ENCODE data around the gene WNK2. TPM values are rescaled to one million over a fixed set of nuclear protein-coding genes. Genes with fewer than 3 reads are reported as not detected.

WNK2 gene
- total RNA-seq, 1 donor from 2014 or later: 218 TPM

DNA sequence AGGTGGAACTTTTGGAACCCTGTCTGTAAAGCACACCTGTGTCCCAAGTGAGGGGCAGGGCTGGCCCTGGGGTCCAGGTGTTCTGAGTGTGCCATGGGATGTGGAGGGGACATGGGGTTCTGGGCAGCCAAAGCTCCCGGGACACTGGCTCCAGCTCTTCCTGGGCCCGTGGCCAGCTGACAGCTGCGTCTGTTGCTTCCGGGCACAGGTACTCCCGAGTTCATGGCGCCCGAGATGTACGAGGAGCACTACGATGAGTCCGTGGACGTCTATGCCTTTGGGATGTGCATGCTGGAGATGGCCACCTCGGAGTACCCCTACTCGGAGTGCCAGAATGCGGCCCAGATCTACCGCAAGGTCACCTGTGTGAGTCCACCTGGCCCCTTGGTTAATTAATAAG, 50.7 kb downstream of the WNK2 start:
- H3K36me3 ChIP-seq: peaks cover 20% of the 10 kb centered on the region
- intact Hi-C loops (cut with micrococcal nuclease): no loop called here
- TF ChIP-seq, protein P1, sequence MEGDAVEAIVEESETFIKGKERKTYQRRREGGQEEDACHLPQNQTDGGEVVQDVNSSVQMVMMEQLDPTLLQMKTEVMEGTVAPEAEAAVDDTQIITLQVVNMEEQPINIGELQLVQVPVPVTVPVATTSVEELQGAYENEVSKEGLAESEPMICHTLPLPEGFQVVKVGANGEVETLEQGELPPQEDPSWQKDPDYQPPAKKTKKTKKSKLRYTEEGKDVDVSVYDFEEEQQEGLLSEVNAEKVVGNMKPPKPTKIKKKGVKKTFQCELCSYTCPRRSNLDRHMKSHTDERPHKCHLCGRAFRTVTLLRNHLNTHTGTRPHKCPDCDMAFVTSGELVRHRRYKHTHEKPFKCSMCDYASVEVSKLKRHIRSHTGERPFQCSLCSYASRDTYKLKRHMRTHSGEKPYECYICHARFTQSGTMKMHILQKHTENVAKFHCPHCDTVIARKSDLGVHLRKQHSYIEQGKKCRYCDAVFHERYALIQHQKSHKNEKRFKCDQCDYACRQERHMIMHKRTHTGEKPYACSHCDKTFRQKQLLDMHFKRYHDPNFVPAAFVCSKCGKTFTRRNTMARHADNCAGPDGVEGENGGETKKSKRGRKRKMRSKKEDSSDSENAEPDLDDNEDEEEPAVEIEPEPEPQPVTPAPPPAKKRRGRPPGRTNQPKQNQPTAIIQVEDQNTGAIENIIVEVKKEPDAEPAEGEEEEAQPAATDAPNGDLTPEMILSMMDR (IDR thresholded peaks at IDR 0.05; ENCODE audit: borderline replicate concordance): no peak
- no peak overlapping the region for H3K27ac ChIP-seq (replicated peaks)
- H3K4me3 ChIP-seq: no peak overlapping the region
- H3K27me3 ChIP-seq (ENCODE audit: low read depth): peaks cover 9% of the 10 kb centered on the region
- peaks cover 63% of the 10 kb centered on the region for H3K4me1 ChIP-seq
- no peaks in the 10 kb centered on the region for H3K9me3 ChIP-seq (replicated peaks)
- DNase-seq: no peak

DNA sequence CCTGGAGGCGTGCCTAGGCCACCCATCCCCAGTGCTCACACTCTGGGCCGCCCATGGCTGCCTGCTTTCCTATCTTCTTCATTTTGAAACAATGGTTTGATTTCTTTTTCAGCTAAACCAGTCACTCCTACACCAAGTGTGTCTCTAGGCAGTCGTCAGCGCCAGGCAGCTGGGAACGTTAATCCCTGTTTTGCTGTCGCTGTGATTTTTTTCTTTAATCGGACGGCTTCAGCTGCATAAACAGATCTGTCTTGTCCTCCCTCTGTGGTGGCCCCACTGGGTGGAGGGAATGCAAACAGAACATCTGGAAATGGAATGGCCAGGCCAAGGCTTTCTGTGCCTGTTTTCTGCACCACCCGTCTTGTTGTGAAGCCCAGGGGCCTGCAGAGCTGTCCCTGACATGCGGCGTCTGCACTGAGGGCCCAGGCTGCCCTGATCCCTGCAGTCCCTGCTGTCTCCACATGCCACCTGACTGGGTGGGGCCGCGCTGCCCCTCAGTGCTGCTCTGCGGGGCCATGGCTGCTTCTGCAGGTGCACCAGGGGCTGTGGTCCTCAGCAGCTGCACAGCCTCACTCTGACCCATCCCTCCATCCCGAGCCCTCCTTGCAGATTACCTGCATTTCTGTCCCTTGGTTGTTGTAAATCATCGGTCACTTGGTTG, 51.5 kb downstream of the WNK2 start:
- peaks cover 57% of the 10 kb centered on the region for H3K4me1 ChIP-seq
- H3K27me3 ChIP-seq (ENCODE audit: low read depth): peaks cover 5% of the 10 kb centered on the region
- intact Hi-C loops (cut with micrococcal nuclease): no loop called here
- H3K4me3 ChIP-seq: no peak overlapping the region
- H3K27ac ChIP-seq (replicated peaks): no peak overlapping the region
- no peaks in the 10 kb centered on the region for H3K9me3 ChIP-seq (replicated peaks)
- TF ChIP-seq, protein P1 (IDR thresholded peaks at IDR 0.05; ENCODE audit: borderline replicate concordance): no peak
- DNase-seq: no peak
- H3K36me3 ChIP-seq: peaks cover 26% of the 10 kb centered on the region

DNA sequence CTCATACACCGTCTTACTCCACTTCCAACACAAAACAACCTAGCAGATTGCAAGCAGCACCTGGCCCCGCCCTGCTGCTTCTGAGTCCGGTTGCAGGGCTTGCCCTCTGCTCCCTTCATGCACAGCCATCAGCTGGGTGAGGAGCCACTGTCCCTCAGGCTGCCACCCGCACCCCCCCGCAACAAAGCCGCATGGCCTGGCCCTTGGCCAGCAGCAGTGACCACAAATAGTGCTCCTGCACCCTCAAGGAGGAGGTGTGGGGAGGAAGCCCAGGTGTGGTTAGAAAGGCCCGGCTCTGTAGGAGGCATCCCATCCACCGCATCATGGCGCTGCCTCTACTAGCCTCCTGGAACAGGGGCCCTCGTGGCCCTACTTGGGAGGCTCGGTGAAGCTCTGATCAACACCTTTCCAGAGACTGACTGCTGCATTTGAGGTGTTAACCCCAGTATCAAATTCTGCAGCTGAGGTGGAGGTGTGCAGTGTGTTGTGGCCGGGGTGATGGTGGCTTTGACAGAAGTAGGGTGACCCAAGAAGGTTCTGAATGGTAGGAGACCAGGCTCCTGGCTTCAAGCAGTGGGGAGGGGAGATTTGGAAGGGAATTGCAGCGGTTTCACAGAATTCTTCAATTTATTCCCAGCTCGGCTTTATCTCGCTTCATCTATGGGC, 52.7 kb downstream of the WNK2 start:
- intact Hi-C loops (cut with micrococcal nuclease): no loop called here
- TF ChIP-seq, protein P1 (IDR thresholded peaks at IDR 0.05; ENCODE audit: borderline replicate concordance): no peak
- Histone ChIP-seq H3K4me1 (peaks cover 50% of the 10 kb centered on the region), H3K9me3 (replicated peaks) (no peaks in the 10 kb centered on the region), H3K4me3 (no peak overlapping the region), H3K27ac (replicated peaks) (no peak overlapping the region), H3K36me3 (peaks cover 26% of the 10 kb centered on the region), H3K27me3 (ENCODE audit: low read depth) (peaks cover 5% of the 10 kb centered on the region)
- no peak for DNase-seq

DNA sequence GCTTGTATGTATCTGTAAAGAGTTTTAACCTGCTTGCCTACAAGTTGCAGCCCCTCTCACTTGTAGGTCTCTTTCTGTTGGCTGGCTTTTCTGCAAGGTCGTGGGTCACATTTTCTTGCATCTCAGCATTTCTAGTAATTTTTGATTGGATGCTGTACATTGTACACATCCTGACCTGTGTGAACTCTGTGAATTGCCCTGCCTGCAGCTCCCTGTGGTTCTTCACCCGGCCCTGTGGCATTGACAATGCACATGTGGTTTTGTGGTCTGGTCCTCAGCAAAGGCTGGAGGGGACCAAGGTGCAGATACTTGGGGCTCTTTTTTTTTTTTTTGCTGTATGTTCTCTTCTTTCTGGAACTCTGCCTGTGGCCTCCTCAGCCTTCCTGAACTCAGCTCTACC, 53.6 kb downstream of the WNK2 start:
- TF ChIP-seq, protein P1 (IDR thresholded peaks at IDR 0.05; ENCODE audit: borderline replicate concordance): no peak
- Histone ChIP-seq H3K4me1 (peaks cover 43% of the 10 kb centered on the region), H3K4me3 (no peak overlapping the region), H3K27me3 (ENCODE audit: low read depth) (no peaks in the 10 kb centered on the region), H3K36me3 (peaks cover 26% of the 10 kb centered on the region), H3K27ac (replicated peaks) (no peak overlapping the region), H3K9me3 (replicated peaks) (no peaks in the 10 kb centered on the region)
- no peak for DNase-seq
- intact Hi-C loops (cut with micrococcal nuclease): no loop called here

DNA sequence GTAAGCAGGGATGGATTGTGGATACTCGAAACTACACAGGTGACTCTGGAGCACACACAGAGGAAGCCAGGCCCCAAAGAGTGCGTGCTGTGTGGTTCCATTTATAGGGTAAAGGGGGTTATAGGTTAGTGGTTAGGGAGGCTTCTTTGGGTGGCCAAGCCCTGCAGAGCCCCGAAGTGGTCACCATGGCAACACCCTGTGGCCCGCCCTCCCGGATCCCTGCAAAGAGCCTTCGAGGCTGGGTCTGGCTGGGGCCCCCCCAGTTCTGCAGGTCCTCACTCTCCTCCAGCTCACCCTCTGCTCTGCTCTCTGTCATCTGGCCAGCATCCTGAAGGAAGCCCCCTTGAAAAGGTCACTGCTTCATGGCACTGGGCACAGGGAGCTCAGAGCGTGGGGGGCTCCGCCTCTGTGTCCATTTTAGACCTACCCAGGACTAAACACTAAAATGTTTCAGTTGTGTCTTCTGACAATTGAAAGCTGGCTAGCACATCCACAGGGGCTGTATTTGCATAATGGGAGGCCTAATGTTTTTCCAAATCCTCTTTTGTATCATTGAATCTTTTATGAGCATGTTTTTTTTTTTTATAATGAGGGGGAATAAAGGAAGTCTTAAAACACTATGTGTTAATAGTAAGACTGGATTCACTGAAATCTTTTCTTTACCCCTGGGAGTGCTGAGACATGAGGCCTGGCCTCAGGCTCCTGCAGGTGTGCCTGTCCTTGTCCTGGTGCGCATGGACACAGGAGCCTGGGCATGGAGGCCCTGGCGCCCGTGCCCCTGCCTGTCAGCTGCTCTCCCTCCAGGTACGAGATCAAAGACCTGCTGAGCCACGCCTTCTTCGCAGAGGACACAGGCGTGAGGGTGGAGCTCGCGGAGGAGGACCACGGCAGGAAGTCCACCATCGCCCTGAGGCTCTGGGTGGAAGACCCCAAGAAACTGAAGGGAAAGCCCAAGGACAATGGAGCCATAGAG, 55.3 kb downstream of the WNK2 start:
- TF ChIP-seq, protein P1 (IDR thresholded peaks at IDR 0.05; ENCODE audit: borderline replicate concordance): no peak
- H3K4me1 ChIP-seq: peaks cover 37% of the 10 kb centered on the region
- no peaks in the 10 kb centered on the region for H3K9me3 ChIP-seq (replicated peaks)
- no peak for DNase-seq
- intact Hi-C loops (cut with micrococcal nuclease): no loop called here
- H3K27ac ChIP-seq (replicated peaks): no peak overlapping the region
- H3K36me3 ChIP-seq: peaks cover 26% of the 10 kb centered on the region
- H3K4me3 ChIP-seq: no peak overlapping the region
- no peaks in the 10 kb centered on the region for H3K27me3 ChIP-seq (ENCODE audit: low read depth)

All from left ventricle myocardium inferior (tissue), 1 donor.